Measurements from ENCODE around the gene COL8A2. TPM values are rescaled to one million over a fixed set of nuclear protein-coding genes. Genes with fewer than 3 reads are reported as not detected.
A peak's percentile ranks its signal among the peaks of the same experiment; 100 is the strongest.

COL8A2 gene
- total RNA-seq, 2 experiments from 2014 or later = not detected

GRCh38 chr1:36155408-36156328 lies 30.6 kb upstream of the COL8A2 start, which contains the start of gene MAP7D1:
TSS of gene MAP7D1 (plus strand) at chr1:36156160. CDS start at chr1:36156418, 258 bp downstream.
- H3K36me3 Mint-ChIP-seq (ENCODE audit: low read depth) = peaks cover 33% of the 10 kb centered on the region
- peak within 1 kb of the TSS; percentile 88 for H3K4me3 Mint-ChIP-seq
- H3K27me3 Mint-ChIP-seq = no peaks in the 10 kb centered on the region
- H3K9me3 Mint-ChIP-seq = no peaks in the 10 kb centered on the region
- DNase-seq = peak; percentile 86
- peak within 1 kb of the TSS; percentile 88 for H3K27ac Mint-ChIP-seq
- ChIA-PET CTCF (interaction anchor here (0.6 to 1.4 kb wide), 4 partner anchors 12 to 207 kb away, joined by 3 to 8 read pairs (median 5); no protein-coding TSS in a partner anchor), POLR2A (interaction anchor here (0.8 to 6.0 kb wide), 15 partner anchors 11 to 372 kb away, joined by 3 to 43 read pairs (median 4); partner anchors contain the start of genes MRPS15, STK40 and THRAP3)
- H3K4me1 Mint-ChIP-seq = peaks cover 72% of the 10 kb centered on the region

- POLR2A ChIA-PET = interaction anchor here (1.0 to 6.0 kb wide), 7 partner anchors 15 to 373 kb away, joined by 3 to 43 read pairs (median 4); partner anchors contain the start of genes STK40 and THRAP3
- Mint-ChIP-seq H3K9me3 (no peaks in the 10 kb centered on the region), H3K27me3 (no peaks in the 10 kb centered on the region), H3K4me1 (peaks cover 73% of the 10 kb centered on the region), H3K4me3 (peak overlapping the region; percentile 80), H3K27ac (peak overlapping the region; percentile 82), H3K36me3 (ENCODE audit: low read depth) (peaks cover 27% of the 10 kb centered on the region)
- DNase-seq = no peak
- CTCF ChIA-PET = interaction anchor here (1.3 to 1.4 kb wide), 2 partner anchors 33 to 131 kb away, joined by 3 to 6 read pairs; no protein-coding TSS in a partner anchor
These were observed 29.9 kb upstream of the COL8A2 start for GRCh38 chr1:36154765-36155407.

GRCh38 chr1:36154335-36154734 lies 29.3 kb upstream of the COL8A2 start:
- POLR2A ChIA-PET = interaction anchor here (1.0 to 6.0 kb wide), 3 partner anchors 34 to 232 kb away, joined by 3 to 43 read pairs (median 6); partner anchors contain the start of genes STK40 and THRAP3
- no peak for DNase-seq
- Mint-ChIP-seq H3K27me3 (no peaks in the 10 kb centered on the region), H3K36me3 (ENCODE audit: low read depth) (peaks cover 23% of the 10 kb centered on the region), H3K27ac (peak overlapping the region; percentile 82), H3K4me1 (peaks cover 72% of the 10 kb centered on the region), H3K4me3 (peak overlapping the region; percentile 80), H3K9me3 (no peaks in the 10 kb centered on the region)
- CTCF ChIA-PET = interaction anchor here (1.3 to 1.4 kb wide), 2 partner anchors 33 to 131 kb away, joined by 3 to 6 read pairs; no protein-coding TSS in a partner anchor

DNA sequence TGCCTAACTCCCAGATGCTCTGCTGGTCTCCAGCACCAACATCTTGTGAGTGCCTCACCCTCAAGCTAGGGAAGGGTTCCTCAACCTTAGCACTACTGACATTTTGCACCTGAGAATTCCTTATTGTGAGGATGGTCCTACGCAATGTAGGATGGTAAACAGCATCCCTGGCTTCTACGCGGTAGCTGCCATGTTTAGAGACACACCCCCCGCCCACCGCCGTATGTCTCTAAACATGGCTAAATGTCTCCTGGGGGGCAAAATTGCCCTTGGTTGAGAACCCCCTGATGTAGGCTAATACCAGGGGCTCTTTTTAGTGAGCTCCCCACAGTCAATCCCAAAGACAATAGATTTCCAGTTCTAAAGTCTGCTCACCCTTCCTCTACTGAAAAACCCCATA lies 28.5 kb upstream of the COL8A2 start:
- H3K27ac Mint-ChIP-seq = peak overlapping the region; percentile 25
- no peak for DNase-seq
- H3K4me3 Mint-ChIP-seq = no peak overlapping the region
- H3K4me1 Mint-ChIP-seq = peaks cover 71% of the 10 kb centered on the region
- CTCF ChIA-PET = interaction anchor here (1.3 kb wide), 1 partner anchor 132 kb away, joined by 3 read pairs; no protein-coding TSS in a partner anchor
- no peaks in the 10 kb centered on the region for H3K9me3 Mint-ChIP-seq
- peaks cover 25% of the 10 kb centered on the region for H3K36me3 Mint-ChIP-seq (ENCODE audit: low read depth)
- POLR2A ChIA-PET = interaction anchor here (1.0 to 6.2 kb wide), 3 partner anchors 8 to 71 kb away, joined by 3 to 193 read pairs (median 43); partner anchors contain the start of gene THRAP3
- no peaks in the 10 kb centered on the region for H3K27me3 Mint-ChIP-seq

DNA sequence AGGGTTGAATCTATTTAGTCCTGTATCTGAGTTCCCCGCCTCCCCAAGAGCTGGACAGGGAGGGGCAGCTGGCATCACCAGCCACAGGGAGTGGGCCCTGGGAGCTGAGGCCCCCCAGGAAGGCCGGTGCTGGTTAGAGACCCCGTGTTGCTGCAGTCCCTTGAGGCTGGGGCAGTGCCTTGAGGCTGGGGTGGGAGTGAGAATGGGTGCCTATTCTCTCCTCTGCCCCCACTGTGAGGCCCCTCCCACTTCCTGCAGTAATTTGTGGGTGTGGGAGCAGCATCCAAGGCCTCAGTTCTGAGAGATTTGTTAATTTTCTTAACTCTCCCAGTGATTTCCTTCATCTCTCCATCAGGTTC lies 26.8 kb upstream of the COL8A2 start:
- Mint-ChIP-seq H3K9me3 (no peaks in the 10 kb centered on the region), H3K36me3 (ENCODE audit: low read depth) (peaks cover 18% of the 10 kb centered on the region), H3K4me1 (peaks cover 71% of the 10 kb centered on the region), H3K27me3 (no peaks in the 10 kb centered on the region), H3K4me3 (peak overlapping the region; percentile 56), H3K27ac (peak overlapping the region; percentile 92)
- POLR2A ChIA-PET = interaction anchor here (1.8 to 6.2 kb wide), 4 partner anchors 10 to 134 kb away, joined by 4 to 193 read pairs (median 35); partner anchors contain the start of gene THRAP3
- DNase-seq = peak; percentile 74
- CTCF ChIA-PET = interaction anchor here (0.7 to 4.6 kb wide), 6 partner anchors 9 to 136 kb away, joined by 3 to 123 read pairs (median 50); partner anchors contain the start of gene THRAP3

DNA sequence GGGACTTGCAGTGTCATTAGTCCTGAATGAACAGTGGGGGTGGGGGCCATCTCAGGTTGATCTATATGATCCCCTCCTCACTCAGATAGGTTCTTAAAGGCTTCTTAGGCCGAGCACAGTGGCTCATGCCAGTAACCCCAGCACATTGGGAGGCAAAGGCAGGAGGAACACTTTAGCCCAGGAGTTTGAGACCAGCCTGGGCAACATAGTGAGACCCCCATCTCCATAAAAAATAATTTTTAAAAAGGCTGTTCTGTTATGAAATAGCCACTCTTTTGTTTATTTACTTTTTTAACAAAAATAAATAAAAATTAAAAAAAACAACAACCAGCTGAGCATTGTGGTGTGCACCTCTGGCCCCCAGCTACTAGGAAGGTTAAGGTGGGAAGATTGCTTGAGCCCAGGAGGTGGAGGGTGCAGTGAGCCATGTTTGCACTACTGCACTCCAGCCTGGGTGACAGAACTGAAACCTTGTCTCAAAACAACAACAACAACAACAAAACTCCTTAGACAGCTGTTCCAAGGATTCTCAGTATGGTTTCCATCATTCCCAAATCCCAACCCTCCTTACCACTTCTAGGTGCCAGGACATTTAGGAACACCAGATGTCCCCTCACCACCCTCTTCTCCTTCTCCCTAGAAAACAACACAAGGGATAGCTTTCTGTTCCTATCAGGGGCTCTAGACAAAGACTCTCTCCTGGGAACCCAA lies 26.3 kb upstream of the COL8A2 start:
- peaks cover 71% of the 10 kb centered on the region for H3K4me1 Mint-ChIP-seq
- ChIA-PET CTCF (interaction anchor here (1.5 to 4.6 kb wide), 8 partner anchors 10 to 265 kb away, joined by 3 to 123 read pairs (median 43); partner anchors contain the start of gene THRAP3), POLR2A (interaction anchor here (1.8 to 6.2 kb wide), 5 partner anchors 10 to 134 kb away, joined by 4 to 193 read pairs (median 35); partner anchors contain the start of gene THRAP3)
- DNase-seq = no peak
- H3K4me3 Mint-ChIP-seq = peak overlapping the region; percentile 98
- H3K36me3 Mint-ChIP-seq (ENCODE audit: low read depth) = peaks cover 18% of the 10 kb centered on the region
- peak overlapping the region; percentile 93 for H3K27ac Mint-ChIP-seq
- H3K27me3 Mint-ChIP-seq = no peaks in the 10 kb centered on the region
- H3K9me3 Mint-ChIP-seq = no peaks in the 10 kb centered on the region

DNA sequence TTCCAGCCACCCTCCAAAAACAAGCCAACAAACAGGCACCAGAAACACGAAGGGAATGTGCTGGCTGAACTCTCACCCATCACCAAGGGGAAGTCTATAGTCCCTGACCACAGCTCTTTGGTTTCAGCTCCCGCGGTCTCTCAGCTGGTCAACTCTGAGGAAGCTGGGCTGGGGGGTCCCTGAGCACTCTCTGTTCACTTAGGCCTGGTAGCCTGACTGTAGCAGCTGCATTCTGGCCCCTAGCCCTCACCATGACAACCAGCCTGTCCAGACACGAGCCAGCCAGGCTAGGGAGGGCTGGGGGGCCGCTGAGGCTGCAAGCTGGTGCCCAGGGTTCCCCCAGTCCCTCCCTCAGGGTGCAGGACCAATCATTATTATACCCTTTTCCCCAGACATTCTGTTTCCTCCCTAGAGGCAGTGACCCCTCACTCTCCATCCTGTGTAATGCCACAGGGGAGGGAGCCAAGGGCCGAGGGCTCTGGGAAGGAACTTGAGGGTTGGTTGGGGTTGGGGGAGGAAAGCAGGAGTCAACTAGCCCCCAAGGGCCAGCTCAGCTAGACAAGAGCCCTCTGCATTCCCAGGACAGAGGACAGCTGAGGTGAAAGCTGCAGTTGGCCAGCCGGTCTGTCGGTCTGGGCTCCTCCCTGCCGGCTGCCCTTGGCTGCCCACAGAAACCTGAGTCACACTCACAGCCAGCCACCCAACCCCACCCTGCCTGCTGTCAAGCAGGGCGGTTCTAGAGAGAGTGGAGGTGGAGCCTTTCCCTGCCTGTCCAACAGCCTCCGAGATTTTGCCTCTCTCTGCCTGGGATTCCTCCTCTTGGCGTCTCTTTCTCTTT lies 25.5 kb upstream of the COL8A2 start:
- H3K9me3 Mint-ChIP-seq = no peaks in the 10 kb centered on the region
- H3K36me3 Mint-ChIP-seq (ENCODE audit: low read depth) = peaks cover 18% of the 10 kb centered on the region
- ChIA-PET POLR2A (interaction anchor here (0.6 to 6.2 kb wide), 18 partner anchors 11 to 236 kb away, joined by 3 to 193 read pairs (median 7); partner anchors contain the start of genes AGO3, EVA1B, SH3D21 and STK40), CTCF (interaction anchor here (0.6 to 4.6 kb wide), 40 partner anchors 11 to 314 kb away, joined by 3 to 123 read pairs (median 5); partner anchors contain the start of genes EVA1B, LSM10, MRPS15 and SH3D21)
- peak; percentile 87 for DNase-seq
- H3K4me1 Mint-ChIP-seq = peaks cover 71% of the 10 kb centered on the region
- H3K27me3 Mint-ChIP-seq = no peaks in the 10 kb centered on the region
- peak overlapping the region; percentile 93 for H3K27ac Mint-ChIP-seq
- peak overlapping the region; percentile 98 for H3K4me3 Mint-ChIP-seq

- H3K4me1 Mint-ChIP-seq = peaks cover 67% of the 10 kb centered on the region
- peak overlapping the region; percentile 98 for H3K4me3 Mint-ChIP-seq
- no peaks in the 10 kb centered on the region for H3K9me3 Mint-ChIP-seq
- DNase-seq = no peak
- POLR2A ChIA-PET = interaction anchor here (0.6 to 6.2 kb wide), 21 partner anchors 11 to 272 kb away, joined by 3 to 193 read pairs (median 6); partner anchors contain the start of genes AGO3, EVA1B, SH3D21 and STK40
- H3K27me3 Mint-ChIP-seq = no peaks in the 10 kb centered on the region
- H3K36me3 Mint-ChIP-seq (ENCODE audit: low read depth) = peaks cover 18% of the 10 kb centered on the region
- CTCF ChIA-PET = interaction anchor here (0.6 to 4.6 kb wide), 42 partner anchors 11 to 314 kb away, joined by 3 to 123 read pairs (median 5); partner anchors contain the start of genes AGO1, EVA1B, LSM10 and MRPS15
- H3K27ac Mint-ChIP-seq = peak overlapping the region; percentile 93
These were observed 24.9 kb upstream of the COL8A2 start for GRCh38 chr1:36149973-36150295.

- POLR2A ChIA-PET = interaction anchor here (0.6 to 6.2 kb wide), 27 partner anchors 10 to 301 kb away, joined by 3 to 193 read pairs (median 5); partner anchors contain the start of genes ADPRS, AGO3, EVA1B and OSCP1
- CTCF ChIA-PET = interaction anchor here (0.6 to 4.6 kb wide), 42 partner anchors 12 to 315 kb away, joined by 3 to 123 read pairs (median 5); partner anchors contain the start of genes AGO1, EVA1B, LSM10 and MRPS15
- peaks cover 66% of the 10 kb centered on the region for H3K4me1 Mint-ChIP-seq
These were observed 24.4 kb upstream of the COL8A2 start, which contains the start of gene TRAPPC3 for GRCh38 chr1:36149237-36149972. TSS of gene TRAPPC3 (minus strand) at chr1:36149486. CDS start at chr1:36149378, 108 bp downstream.

DNA sequence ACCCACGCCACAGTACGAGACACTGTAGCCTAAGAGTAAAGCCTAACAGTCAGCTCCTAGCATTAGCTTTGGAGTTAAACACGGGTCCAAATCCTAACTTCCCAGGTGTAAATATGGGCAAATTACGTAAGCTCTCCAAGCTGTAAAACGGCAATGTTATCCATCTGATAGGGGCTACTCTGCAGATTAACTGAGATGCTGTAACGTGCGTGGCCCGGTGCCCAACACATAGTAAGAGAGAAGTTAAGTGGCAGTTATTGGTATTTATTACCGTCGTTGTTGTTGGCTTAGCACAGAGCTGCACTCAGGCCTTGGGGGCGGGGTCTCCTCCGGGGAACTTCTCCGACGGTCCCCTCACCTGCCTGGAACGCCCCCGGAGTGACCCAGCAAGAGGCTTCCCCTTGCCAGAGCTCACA lies 23.8 kb upstream of the COL8A2 start:
- Mint-ChIP-seq H3K4me1 (peaks cover 65% of the 10 kb centered on the region), H3K4me3 (peak overlapping the region; percentile 98), H3K36me3 (ENCODE audit: low read depth) (peaks cover 21% of the 10 kb centered on the region), H3K9me3 (no peaks in the 10 kb centered on the region), H3K27ac (peak overlapping the region; percentile 93), H3K27me3 (no peaks in the 10 kb centered on the region)
- POLR2A ChIA-PET = interaction anchor here (0.7 to 6.2 kb wide), 20 partner anchors 10 to 301 kb away, joined by 3 to 193 read pairs (median 6); partner anchors contain the start of genes ADPRS, AGO3, EVA1B and OSCP1
- CTCF ChIA-PET = interaction anchor here (1.1 to 4.6 kb wide), 33 partner anchors 12 to 315 kb away, joined by 3 to 123 read pairs (median 6); partner anchors contain the start of genes AGO1, EVA1B, LSM10 and MRPS15
- DNase-seq = no peak

More at GRCh38 chr1:36149237-36149972, 24.4 kb upstream of the COL8A2 start, which contains the start of gene TRAPPC3:
- Mint-ChIP-seq H3K36me3 (ENCODE audit: low read depth) (peaks cover 21% of the 10 kb centered on the region), H3K27ac (peak within 1 kb of the TSS; percentile 93), H3K27me3 (no peaks in the 10 kb centered on the region), H3K4me3 (peak within 1 kb of the TSS; percentile 98), H3K9me3 (no peaks in the 10 kb centered on the region)
- DNase-seq = peak; percentile 100

Measured in activated CD4-positive, alpha-beta memory T cell treated with anti-CD3 and anti-CD28 coated beads, Interleukin-2, amount 10 ng/mL, durations not matched to agents 7 days and 5 days (primary cell).